Body of pancreas (tissue), 4 donors: Measurements from ENCODE around the gene UNC5A. TPM values are rescaled to one million over a fixed set of nuclear protein-coding genes. Genes with fewer than 3 reads are reported as not detected.
A peak's percentile ranks its signal among the peaks of the same experiment; 100 is the strongest.

Experiments used
- ATAC-seq: fragments of 150-250 bp; one replicate; pipeline ENCODE4 v1.9.1; 2016
- DNase-seq, 4 donors: peaks; one replicate each; pipeline ENCODE4 v3.0.0-alpha.2; 2019
- H3K27ac ChIP-seq, 4 donors: fragments of 200-600 bp; sonication (generic); 1 replicate in 3 of 4; 2 replicates in 1 of 4; pipeline versions ENCODE4 v1.5.1 to v1.6.1; 2016 to 2019; ENCODE audit warnings: mild to moderate bottlenecking in 1 of 4, mixed read lengths in 1 of 4, moderate library complexity in 1 of 4
- H3K27me3 ChIP-seq, 2 donors: fragments of 200-600 bp; sonication (generic); one replicate each; pipeline ENCODE4 v1.6.0; 2016; ENCODE audit warnings: mild to moderate bottlenecking in 1 of 2
- H3K36me3 ChIP-seq, 2 donors: fragments of 200-600 bp; sonication (generic); replicated peaks in 1 of 2; 2 replicates each; pipeline ENCODE4 v1.5.1; 2016; ENCODE audit warnings: low read depth in 2 of 2; ENCODE audit not compliant: insufficient read depth in 1 of 2
- H3K4me1 ChIP-seq: fragments of 200-600 bp; sonication (generic); one replicate; pipeline ENCODE4 v1.6.0; 2016
- H3K4me3 ChIP-seq, 2 donors: fragments of 200-600 bp; sonication (generic); 1 replicate in 1 of 2; 2 replicates in 1 of 2; pipeline ENCODE4 v1.5.1; 2016 to 2019
- H3K9me3 ChIP-seq, 3 donors: fragments of 200-600 bp; sonication (generic); 1 replicate in 2 of 3; 2 replicates in 1 of 3; pipeline ENCODE4 v1.5.1; 2016
- POLR2A ChIP-seq, 3 donors: fragments of 450-650 bp; IDR thresholded peaks; one replicate each; pipeline ENCODE4 v1.6.1; 2016; ENCODE audit warnings: antibody characterized with exemption in 3 of 3, mild to moderate bottlenecking in 2 of 3
- WGBS, 2 donors: methylation state at CpG; one replicate each; pipeline ENCODE4 v1.1.5; 2017; 5-methylcytosine and 5-hydroxymethylcytosine counted together
- intact Hi-C: fragments of 100-400 bp; cut with DNase I; formaldehyde crosslinking; loops from one replicate; pipeline ENCODE4 v1.15.1; 2023
- total RNA-seq, 2 donors: library from RNA; depleted of rRNA; stranded (reverse); fragments of >200 nt; gene quantifications; one replicate each; pipeline ENCODE4 v1.1.0, GENCODE V29; 2016
- TF ChIP-seq, protein P1 (sequence below), 7 experiments: fragments of 450-650 bp in 4 of 7; fragments of 200-600 bp in 3 of 7; sonication (generic) in 3 of 7; IDR thresholded peaks; one replicate each; pipeline ENCODE4 v1.5.1; 2016 to 2019; ENCODE audit warnings: antibody characterized with exemption in 7 of 7

UNC5A gene
- total RNA-seq, 2 donors from 2014 or later = 0.52 to 0.66 TPM

DNA sequence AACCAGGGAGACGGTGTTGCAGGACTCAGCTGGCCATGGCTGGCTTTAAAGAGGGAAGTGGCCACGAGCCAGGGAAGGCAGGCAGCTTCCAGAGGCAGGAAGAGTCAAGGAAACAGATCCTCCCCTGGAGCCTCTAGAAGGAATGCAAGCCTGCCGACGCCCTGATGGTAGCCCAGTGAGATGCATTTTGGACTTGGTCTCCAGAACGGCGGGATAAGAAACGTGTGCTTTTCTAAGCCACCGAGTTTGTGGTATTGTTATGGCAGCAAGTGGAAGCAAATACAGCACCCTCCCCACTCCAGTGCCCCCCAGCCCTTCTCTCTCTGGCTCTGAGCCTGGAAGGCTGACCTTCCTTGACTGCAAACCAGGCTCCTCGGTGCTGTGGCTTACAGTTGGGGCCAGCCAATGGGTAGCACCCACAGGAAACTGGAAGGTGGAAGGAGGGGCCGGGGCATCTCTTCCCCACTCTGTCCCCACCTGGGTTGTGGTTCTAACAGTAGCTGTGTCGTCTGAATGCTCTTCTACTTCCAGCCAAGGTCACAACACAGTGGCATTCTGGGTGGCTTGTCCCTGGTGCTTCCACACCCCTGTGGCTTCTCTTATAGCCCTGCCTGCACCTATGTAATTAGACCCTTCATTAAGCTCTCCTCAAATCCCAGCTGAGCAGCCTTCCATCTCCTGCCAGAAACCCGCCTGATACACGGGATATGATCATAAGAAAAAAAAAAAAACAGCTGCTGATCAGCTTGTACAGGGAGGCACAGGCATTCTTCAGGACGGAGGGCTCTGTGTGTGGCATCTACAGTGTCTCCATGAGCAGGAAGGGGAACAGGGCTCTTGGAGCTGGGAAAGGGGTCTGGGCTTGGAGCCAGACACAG lies 29.9 kb upstream of the UNC5A start:
- H3K4me1 ChIP-seq = no peaks in the 10 kb centered on the region
- WGBS, 2 donors = 46 to 49% methylated on average over 14 of the region's 14 CpGs
- intact Hi-C loops = no loop called here
- H3K9me3 ChIP-seq = no peaks in the 10 kb centered on the region
- H3K4me3 ChIP-seq = no peak overlapping the region
- H3K27me3 ChIP-seq = no peaks in the 10 kb centered on the region
- H3K36me3 ChIP-seq = no peaks in the 10 kb centered on the region
- TF ChIP-seq, protein P1, sequence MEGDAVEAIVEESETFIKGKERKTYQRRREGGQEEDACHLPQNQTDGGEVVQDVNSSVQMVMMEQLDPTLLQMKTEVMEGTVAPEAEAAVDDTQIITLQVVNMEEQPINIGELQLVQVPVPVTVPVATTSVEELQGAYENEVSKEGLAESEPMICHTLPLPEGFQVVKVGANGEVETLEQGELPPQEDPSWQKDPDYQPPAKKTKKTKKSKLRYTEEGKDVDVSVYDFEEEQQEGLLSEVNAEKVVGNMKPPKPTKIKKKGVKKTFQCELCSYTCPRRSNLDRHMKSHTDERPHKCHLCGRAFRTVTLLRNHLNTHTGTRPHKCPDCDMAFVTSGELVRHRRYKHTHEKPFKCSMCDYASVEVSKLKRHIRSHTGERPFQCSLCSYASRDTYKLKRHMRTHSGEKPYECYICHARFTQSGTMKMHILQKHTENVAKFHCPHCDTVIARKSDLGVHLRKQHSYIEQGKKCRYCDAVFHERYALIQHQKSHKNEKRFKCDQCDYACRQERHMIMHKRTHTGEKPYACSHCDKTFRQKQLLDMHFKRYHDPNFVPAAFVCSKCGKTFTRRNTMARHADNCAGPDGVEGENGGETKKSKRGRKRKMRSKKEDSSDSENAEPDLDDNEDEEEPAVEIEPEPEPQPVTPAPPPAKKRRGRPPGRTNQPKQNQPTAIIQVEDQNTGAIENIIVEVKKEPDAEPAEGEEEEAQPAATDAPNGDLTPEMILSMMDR (IDR thresholded peaks at IDR 0.05) = no peak
- no peak for TF ChIP-seq POLR2A (IDR thresholded peaks at IDR 0.05)
- DNase-seq (no peak), ATAC-seq (peak; percentile 12)
- H3K27ac ChIP-seq = no peak overlapping the region

- 13 to 23% methylated on average over 8 to 14 of the region's 14 CpGs for WGBS, 2 donors
- intact Hi-C loops = no loop called here
- TF ChIP-seq POLR2A (IDR thresholded peaks at IDR 0.05) = no peak
- TF ChIP-seq, protein P1 (IDR thresholded peaks at IDR 0.05) = no peak
- Histone ChIP-seq H3K36me3 (no peaks in the 10 kb centered on the region), H3K27me3 (no peaks in the 10 kb centered on the region), H3K9me3 (no peaks in the 10 kb centered on the region), H3K4me3 (no peak overlapping the region), H3K4me1 (no peaks in the 10 kb centered on the region), H3K27ac (no peak overlapping the region)
- DNase-seq = peak in 1 of 4 donors; percentile 8
- ATAC-seq = no peak
Observed at GRCh38 chr5:176781054-176781375, 29.3 kb upstream of the UNC5A start.

DNA sequence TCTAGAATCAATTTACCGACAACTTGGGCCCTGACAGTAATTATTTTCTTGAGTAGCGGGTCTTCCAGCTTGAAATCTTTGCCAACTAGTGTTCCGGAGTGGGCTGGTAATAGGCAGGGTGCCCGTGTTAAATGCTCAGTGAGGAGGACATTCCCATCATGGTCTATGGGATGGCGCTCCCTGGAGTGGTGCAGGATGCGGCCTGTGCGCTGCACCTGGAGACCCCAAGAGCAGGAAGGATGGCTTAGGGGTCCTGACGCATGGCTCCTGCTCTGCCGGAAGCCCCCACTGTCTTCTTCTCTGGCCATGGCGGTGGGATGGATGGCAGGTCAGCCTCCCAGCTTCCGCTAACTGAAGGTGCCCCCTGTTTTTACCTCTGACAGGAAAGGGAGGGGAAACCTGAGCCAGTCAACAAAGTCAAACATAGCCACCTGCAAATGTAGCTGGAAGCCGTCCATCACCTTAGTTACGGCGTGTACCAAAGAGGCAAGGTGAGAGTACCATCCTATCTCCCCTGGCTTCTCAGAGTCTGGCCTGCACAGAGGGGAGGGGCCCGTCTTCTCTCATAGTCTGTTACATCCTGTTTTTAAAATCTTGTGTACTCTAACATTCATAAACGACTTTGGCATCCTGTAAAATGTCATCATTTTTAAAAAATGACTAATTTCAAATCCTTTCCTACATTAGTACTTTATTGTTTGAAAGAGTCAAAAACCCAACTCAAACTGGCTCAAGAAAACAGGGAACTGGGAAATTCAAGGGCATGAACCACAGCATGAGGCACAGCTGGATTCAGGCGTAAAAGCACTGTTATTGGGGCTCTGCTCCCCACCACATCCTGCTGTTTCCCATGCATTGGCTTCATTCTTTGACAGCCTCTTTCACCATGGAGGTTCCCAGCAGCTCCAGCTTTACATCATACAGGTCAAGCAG lies 28.5 kb upstream of the UNC5A start:
- WGBS, 2 donors = 62 to 72% methylated on average over 14 to 17 of the region's 17 CpGs
- no peak for DNase-seq
- intact Hi-C loops = no loop called here

DNA sequence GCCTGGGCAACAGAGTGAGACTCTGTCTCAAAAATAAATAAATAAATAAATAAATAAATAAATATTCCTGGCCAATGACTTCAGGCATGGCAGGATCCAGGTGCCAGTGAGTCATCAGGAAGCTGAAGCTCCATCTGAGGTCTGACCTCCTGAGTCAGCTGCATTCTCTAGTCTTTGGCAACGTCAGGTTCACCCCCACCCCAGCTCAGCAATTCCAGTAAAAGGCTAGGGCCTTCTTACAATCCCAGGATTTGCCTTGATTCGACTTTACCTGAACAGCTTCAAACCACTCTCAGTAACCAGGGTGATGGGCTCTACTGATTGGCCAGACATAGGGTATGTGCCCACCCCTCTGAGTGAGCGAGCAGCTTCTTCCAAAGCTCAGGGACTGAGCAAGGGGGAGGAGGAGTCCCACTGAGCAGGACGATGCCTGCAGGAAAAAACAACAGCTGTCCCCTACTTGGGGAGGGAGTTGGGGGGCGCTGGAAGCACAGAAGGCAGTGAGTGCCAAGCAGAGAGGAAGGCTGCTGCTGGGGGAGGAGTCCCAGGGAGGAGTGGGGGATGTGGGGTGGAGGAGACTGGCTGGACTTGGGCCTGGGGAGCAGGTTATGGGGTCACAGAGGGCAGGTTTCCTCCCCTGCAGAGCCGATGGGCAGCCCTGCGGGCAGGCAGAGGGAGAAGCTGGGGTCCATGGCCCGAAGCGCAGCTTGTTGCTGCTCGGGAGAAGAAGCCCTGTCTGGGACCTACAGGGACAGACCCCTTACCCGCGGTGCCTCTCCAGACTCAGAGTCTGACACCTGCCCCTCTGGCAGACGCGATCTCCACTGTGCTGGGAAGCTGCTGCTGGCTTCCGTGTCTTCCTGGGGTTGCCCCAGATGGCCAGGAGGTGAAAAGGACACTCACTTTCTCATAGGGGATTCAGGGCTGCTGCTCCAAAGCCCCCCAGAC lies 25.9 kb upstream of the UNC5A start:
- Histone ChIP-seq H3K4me1 (no peaks in the 10 kb centered on the region), H3K36me3 (no peaks in the 10 kb centered on the region), H3K27ac (no peak overlapping the region), H3K9me3 (no peaks in the 10 kb centered on the region), H3K27me3 (no peaks in the 10 kb centered on the region), H3K4me3 (no peak overlapping the region)
- DNase-seq (no peak), ATAC-seq (no peak)
- TF ChIP-seq, protein P1 (IDR thresholded peaks at IDR 0.05) = no peak
- no peak for TF ChIP-seq POLR2A (IDR thresholded peaks at IDR 0.05)
- WGBS, 2 donors = 13 to 20% methylated on average over 12 to 15 of the region's 15 CpGs
- intact Hi-C loops = no loop called here

More for the DNA sequence above, 28.5 kb upstream of the UNC5A start:
- TF ChIP-seq, protein P1 (IDR thresholded peaks at IDR 0.05) = no peak
- no peak for TF ChIP-seq POLR2A (IDR thresholded peaks at IDR 0.05)
- Histone ChIP-seq H3K9me3 (no peaks in the 10 kb centered on the region), H3K36me3 (no peaks in the 10 kb centered on the region), H3K27me3 (no peaks in the 10 kb centered on the region), H3K4me1 (no peaks in the 10 kb centered on the region), H3K4me3 (no peak overlapping the region), H3K27ac (no peak overlapping the region)
- no peak for ATAC-seq
